Endodermal cell (in vitro differentiated cells): ENCODE measurements around the gene HSDL1. TPM values are rescaled to one million over a fixed set of nuclear protein-coding genes. Genes with fewer than 3 reads are reported as not detected.

Experiments used
- DNase-seq: peaks from one replicate; pipeline ENCODE4 v3.0.0-alpha.2; 2017
- H3K27ac ChIP-seq: 2 replicates; pipeline ENCODE4 v1.5.1; 2013; ENCODE audit warnings: mild to moderate bottlenecking, low read depth, low read length, moderate library complexity
- H3K27me3 ChIP-seq: 2 replicates; pipeline ENCODE4 v1.6.1; 2013; ENCODE audit warnings: mild to moderate bottlenecking, low read length, moderate library complexity; ENCODE audit not compliant: insufficient read depth, control insufficient read depth, poor library complexity, severe bottlenecking
- H3K36me3 ChIP-seq: 2 replicates; pipeline ENCODE4 v1.7.0; 2013; ENCODE audit warnings: mild to moderate bottlenecking, low read length, moderate library complexity; ENCODE audit not compliant: control insufficient read depth, insufficient read depth
- H3K4me1 ChIP-seq: one replicate; pipeline ENCODE4 v1.7.0; 2013; ENCODE audit warnings: low read length; ENCODE audit not compliant: control insufficient read depth, insufficient read depth
- H3K4me3 ChIP-seq: 2 replicates; pipeline ENCODE4 v1.5.1; 2013; ENCODE audit warnings: mild to moderate bottlenecking, low read length, moderate library complexity
- H3K9ac ChIP-seq: 2 replicates; pipeline ENCODE4 v1.6.1; 2013; ENCODE audit warnings: mild to moderate bottlenecking, low read length, moderate library complexity; ENCODE audit not compliant: poor library complexity, severe bottlenecking; ENCODE audit errors: extremely low read depth
- H3K9me3 ChIP-seq: 2 replicates; pipeline ENCODE4 v1.6.1; 2013; ENCODE audit warnings: mild to moderate bottlenecking, low read length, moderate library complexity; ENCODE audit not compliant: control insufficient read depth
- H3K27ac Mint-ChIP-seq: 2 replicates; pipeline ENCODE4 v1.8.0; 2020; ENCODE audit warnings: mixed read lengths
- H3K27me3 Mint-ChIP-seq: 2 replicates; pipeline ENCODE4 v1.8.0; 2021; ENCODE audit warnings: mild to moderate bottlenecking, mixed read lengths; ENCODE audit not compliant: insufficient read depth
- H3K36me3 Mint-ChIP-seq: 2 replicates; pipeline ENCODE4 v1.8.0; 2020; ENCODE audit warnings: low read depth, mixed read lengths
- H3K4me1 Mint-ChIP-seq: 2 replicates; pipeline ENCODE4 v1.8.0; 2020; ENCODE audit warnings: mixed read lengths
- H3K4me3 Mint-ChIP-seq: 2 replicates; pipeline ENCODE4 v1.8.0; 2020; ENCODE audit warnings: mild to moderate bottlenecking, moderate library complexity, mixed read lengths
- H3K9me3 Mint-ChIP-seq: 2 replicates; pipeline ENCODE4 v1.8.0; 2020; ENCODE audit warnings: mild to moderate bottlenecking, mixed read lengths
- CTCF ChIP-seq: fragments of 200-600 bp; sonication (generic); conservative IDR thresholded peaks from 2 replicates; pipeline ENCODE4 v1.5.0; 2021; ENCODE audit warnings: antibody characterized with exemption, mild to moderate bottlenecking
- WGBS, 2 experiments: methylation state at CpG; one replicate each; pipeline versions ENCODE4 v1.1.5 to v1.1.7; 2013; ENCODE audit warnings: missing lambda C conversion rate in 2 of 2, mixed read lengths in 1 of 2; ENCODE audit not compliant: insufficient coverage in 1 of 2, insufficient read length in 1 of 2; 5-methylcytosine and 5-hydroxymethylcytosine counted together
- total RNA-seq, 2 donors: library from RNA; stranded (reverse); fragmentation: NEBNext Ultra II Directional in 1 of 2; extraction: Animal tissue kit (Norgen Biotek cat#: 25700) in 1 of 2; gene quantifications; 2 replicates in 1 of 2; 3 replicates in 1 of 2; pipeline ENCODE4 v1.2.1, GENCODE V29; 2021

HSDL1 gene
- total RNA-seq, 2 donors from 2014 or later = 49.5 to 68.3 TPM

- H3K27me3 Mint-ChIP-seq = no peaks in the 10 kb centered on the region
- TF ChIP-seq CTCF = no peak
- Histone ChIP-seq H3K4me1 (peaks cover 12% of the 10 kb centered on the region), H3K9ac (no peak overlapping the region), H3K9me3 (no peaks in the 10 kb centered on the region), H3K36me3 (peaks cover 18% of the 10 kb centered on the region), H3K27ac (no peak overlapping the region), H3K27me3 (no peaks in the 10 kb centered on the region), H3K4me3 (no peak overlapping the region)
- no peaks in the 10 kb centered on the region for H3K9me3 Mint-ChIP-seq
- H3K4me1 Mint-ChIP-seq = peaks cover 36% of the 10 kb centered on the region
- H3K4me3 Mint-ChIP-seq = no peak overlapping the region
- 94 to 97% methylated on average over 5 to 11 of the region's 11 CpGs for WGBS, 2 experiments
- DNase-seq = no peak
- H3K36me3 Mint-ChIP-seq = peaks cover 12% of the 10 kb centered on the region
- peak overlapping the region; percentile 83 for H3K27ac Mint-ChIP-seq
Observed at GRCh38 chr16:84136331-84137125, 8.4 kb downstream of the HSDL1 start.

DNA sequence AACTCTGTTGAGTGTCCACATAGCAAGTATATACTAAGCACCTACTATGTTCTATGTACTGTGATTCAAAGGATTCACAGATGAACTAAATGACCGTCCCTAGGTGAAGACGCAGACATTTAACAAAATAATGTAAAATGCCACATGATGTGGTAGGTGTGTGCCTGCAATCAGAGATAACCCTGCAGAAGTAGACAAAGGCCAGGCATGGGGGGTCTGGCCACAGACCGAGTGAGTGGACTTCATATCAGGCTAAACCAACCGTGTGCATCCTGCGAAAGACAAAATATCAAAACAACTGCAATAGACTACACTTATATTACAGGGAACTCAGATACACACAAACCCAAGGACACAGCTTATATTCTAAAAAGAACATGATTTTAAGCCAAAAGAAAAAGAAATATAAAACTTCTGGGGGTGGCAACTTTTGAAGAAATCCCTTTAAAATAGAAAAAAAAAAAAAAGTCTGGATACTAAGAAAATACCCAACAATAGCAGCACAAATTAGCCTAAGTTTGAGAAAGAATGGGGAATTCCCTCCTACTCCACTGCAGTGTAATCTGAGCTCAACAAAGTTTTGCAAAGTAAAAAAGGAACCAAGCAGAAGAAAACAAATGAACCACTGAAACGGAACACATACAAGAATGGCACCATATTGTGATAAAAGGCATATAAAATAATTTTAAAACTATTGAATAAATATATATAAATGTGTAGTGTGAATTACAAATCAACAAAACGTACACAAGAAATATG, 12.3 kb downstream of the HSDL1 start:
- H3K9me3 Mint-ChIP-seq = no peaks in the 10 kb centered on the region
- no peaks in the 10 kb centered on the region for H3K27me3 Mint-ChIP-seq
- no peak overlapping the region for H3K9ac ChIP-seq
- H3K4me3 Mint-ChIP-seq = no peak overlapping the region
- no peaks in the 10 kb centered on the region for H3K27me3 ChIP-seq
- peaks cover 6% of the 10 kb centered on the region for H3K4me1 ChIP-seq
- H3K9me3 ChIP-seq = no peaks in the 10 kb centered on the region
- H3K27ac ChIP-seq = no peak overlapping the region
- peak overlapping the region; percentile 48 for H3K27ac Mint-ChIP-seq
- WGBS, 2 experiments = 86 to 100% methylated on average over 2 to 7 of the region's 7 CpGs
- no peak for DNase-seq
- peaks cover 30% of the 10 kb centered on the region for H3K36me3 Mint-ChIP-seq
- H3K4me3 ChIP-seq = no peak overlapping the region
- H3K4me1 Mint-ChIP-seq = peaks cover 13% of the 10 kb centered on the region
- no peak for TF ChIP-seq CTCF
- peaks cover 41% of the 10 kb centered on the region for H3K36me3 ChIP-seq

- Mint-ChIP-seq H3K36me3 (peaks cover 42% of the 10 kb centered on the region), H3K27me3 (no peaks in the 10 kb centered on the region), H3K9me3 (no peaks in the 10 kb centered on the region), H3K4me1 (peaks cover under 1% of the 10 kb centered on the region), H3K27ac (no peak overlapping the region), H3K4me3 (no peak overlapping the region)
- no peak overlapping the region for H3K27ac ChIP-seq
- no peaks in the 10 kb centered on the region for H3K27me3 ChIP-seq
- no peak for TF ChIP-seq CTCF
- DNase-seq = no peak
- H3K9me3 ChIP-seq = no peaks in the 10 kb centered on the region
- H3K4me1 ChIP-seq = no peaks in the 10 kb centered on the region
- no peak overlapping the region for H3K9ac ChIP-seq
- WGBS, 2 experiments = 90 to 91% methylated on average over 3 to 5 of the region's 5 CpGs
- H3K4me3 ChIP-seq = no peak overlapping the region
- H3K36me3 ChIP-seq = peaks cover 49% of the 10 kb centered on the region
Observed at GRCh38 chr16:84131117-84131516, 13.9 kb downstream of the HSDL1 start.
